HG03045 (cell line): Measurements from ENCODE around the gene ODAD4.
A peak's percentile ranks its signal among the peaks of the same experiment; 100 is the strongest.

ENCODE experiments used
- ATAC-seq: cut with Tn5 transposase; IDR thresholded peaks from one replicate; pipeline ENCODE4 v1.9.1; 2021; ENCODE audit warnings: mild to moderate bottlenecking, moderate library complexity; ENCODE audit not compliant: unreplicated experiment

The ODAD4 gene

GRCh38 chr17:41930009-41930832 is at the start of gene ODAD4:
TSS of gene ODAD4 (plus strand) at chr17:41930617. CDS start at chr17:41930724, 107 bp downstream.
- peak; percentile 97 for ATAC-seq

GRCh38 chr17:41882756-41883155 is 47.7 kb upstream of the ODAD4 start:
- no peak for ATAC-seq

- ATAC-seq = no peak
These were observed 44.7 kb upstream of the ODAD4 start for GRCh38 chr17:41885733-41886132.

- no peak for ATAC-seq
These were observed 42.0 kb upstream of the ODAD4 start for GRCh38 chr17:41888332-41888965.

GRCh38 chr17:41891135-41892020 is 39.0 kb upstream of the ODAD4 start:
- no peak for ATAC-seq

- no peak for ATAC-seq
These were observed 38.4 kb upstream of the ODAD4 start for GRCh38 chr17:41892021-41892376.

GRCh38 chr17:41893384-41893783 is 37.0 kb upstream of the ODAD4 start:
- ATAC-seq = no peak

- ATAC-seq = no peak
These were observed 35.6 kb upstream of the ODAD4 start for GRCh38 chr17:41894791-41895331.

- ATAC-seq = no peak
These were observed 34.8 kb upstream of the ODAD4 start for GRCh38 chr17:41895617-41896016.

GRCh38 chr17:41896726-41897125 is 33.7 kb upstream of the ODAD4 start:
- ATAC-seq = no peak

- ATAC-seq = no peak
These were observed 28.8 kb upstream of the ODAD4 start for GRCh38 chr17:41901646-41902045.

GRCh38 chr17:41904242-41904841 is 26.1 kb upstream of the ODAD4 start:
- no peak for ATAC-seq

GRCh38 chr17:41905172-41905571 is 25.2 kb upstream of the ODAD4 start:
- ATAC-seq = no peak

- ATAC-seq = no peak
These were observed 23.8 kb upstream of the ODAD4 start for GRCh38 chr17:41906465-41907184.

- no peak for ATAC-seq
These were observed 23.2 kb upstream of the ODAD4 start for GRCh38 chr17:41907185-41907556.

GRCh38 chr17:41907633-41908539 is 22.5 kb upstream of the ODAD4 start:
- no peak for ATAC-seq

- no peak for ATAC-seq
These were observed 21.3 kb upstream of the ODAD4 start for GRCh38 chr17:41909088-41909487.

- ATAC-seq = no peak
These were observed 19.6 kb upstream of the ODAD4 start for GRCh38 chr17:41910701-41911391.

GRCh38 chr17:41912925-41913324 is 17.5 kb upstream of the ODAD4 start:
- no peak for ATAC-seq
